SKM-1 treated with dmso at 0.1 percent for 144 hours (cell line): ENCODE measurements around the gene LGI4.

ENCODE experiments used
- DNase-seq: peaks from one replicate; lab custom pipeline; 2025; ENCODE audit not compliant: unreplicated experiment; lab: John Stamatoyannopoulos, UW

LGI4 gene

DNA sequence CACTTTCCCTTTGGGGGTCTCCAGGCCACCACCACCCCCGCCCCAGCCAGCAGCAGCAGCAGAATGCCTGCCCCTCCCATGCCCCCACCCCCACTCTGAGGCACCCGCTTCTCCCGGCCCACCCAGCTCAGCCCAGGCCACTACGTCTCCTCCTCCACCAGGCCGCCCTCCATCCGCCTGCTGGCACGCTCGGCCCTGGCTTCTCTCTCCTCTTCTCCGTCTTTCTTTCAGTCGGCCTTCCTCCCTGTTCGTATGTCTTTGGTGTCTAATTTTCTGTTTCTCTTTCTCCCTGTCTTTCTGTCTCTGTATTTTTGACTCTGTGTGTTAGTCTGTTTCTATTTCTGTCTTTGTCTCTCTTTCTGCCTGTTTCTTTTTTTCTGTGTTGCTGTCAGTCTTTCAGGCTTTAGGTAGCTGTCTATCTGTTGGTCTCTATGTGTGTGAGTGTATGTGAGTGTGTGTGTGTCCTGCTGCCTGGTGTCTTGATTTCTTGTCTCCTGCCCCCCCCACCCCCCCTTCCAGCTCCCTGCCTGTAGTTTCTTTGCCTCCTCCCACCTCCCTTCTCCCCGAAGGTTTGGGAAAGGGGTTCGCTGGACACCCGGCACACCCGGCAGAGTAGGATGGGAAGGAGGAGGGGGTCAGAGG is at the start of gene LGI4:
Gene LGI4, minus strand, starts transcription at position 459 of the 642 bp plus-strand sequence. Its CDS starts 379 bp downstream, at position 80.
- DNase-seq, result no peak

DNA sequence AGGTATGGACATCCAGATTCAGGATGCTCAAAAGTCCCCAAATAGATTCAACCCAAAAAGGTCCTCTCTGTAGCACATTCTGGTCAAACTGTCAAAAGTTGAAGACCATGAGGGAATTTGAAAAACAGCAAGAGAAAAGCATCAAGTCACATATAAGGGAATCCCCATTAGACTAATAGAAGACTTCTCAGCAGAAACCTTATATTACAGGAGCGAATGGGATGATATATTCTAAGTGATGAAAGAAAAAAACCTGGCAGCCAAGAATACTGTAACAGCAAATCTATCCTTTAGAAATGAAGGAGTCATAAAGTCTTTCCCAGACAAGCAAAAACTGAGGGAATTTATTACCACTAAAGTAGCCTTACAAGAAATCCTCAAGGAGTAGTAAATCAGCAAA is 49.4 kb upstream of the LGI4 start:
- DNase-seq, result no peak

DNA sequence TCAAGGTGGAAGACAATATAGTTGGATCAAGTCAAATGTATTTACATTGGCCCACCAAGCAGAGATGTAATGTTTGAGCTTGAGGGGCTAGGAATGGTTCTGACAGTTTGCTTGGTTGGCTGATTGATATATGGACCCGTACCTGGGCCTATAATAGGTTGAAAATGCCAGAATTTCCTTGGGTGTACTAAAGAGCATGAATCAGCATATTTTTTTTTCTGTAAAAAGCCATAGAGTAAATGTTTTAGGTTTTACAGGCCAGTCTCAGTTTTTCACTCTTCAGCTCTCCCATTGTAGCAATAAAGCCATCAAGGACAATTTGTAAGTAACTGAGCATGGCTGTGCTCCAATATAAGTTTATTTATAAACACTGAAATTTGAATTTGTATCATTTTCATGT is 46.5 kb upstream of the LGI4 start:
- no peak for DNase-seq

DNA sequence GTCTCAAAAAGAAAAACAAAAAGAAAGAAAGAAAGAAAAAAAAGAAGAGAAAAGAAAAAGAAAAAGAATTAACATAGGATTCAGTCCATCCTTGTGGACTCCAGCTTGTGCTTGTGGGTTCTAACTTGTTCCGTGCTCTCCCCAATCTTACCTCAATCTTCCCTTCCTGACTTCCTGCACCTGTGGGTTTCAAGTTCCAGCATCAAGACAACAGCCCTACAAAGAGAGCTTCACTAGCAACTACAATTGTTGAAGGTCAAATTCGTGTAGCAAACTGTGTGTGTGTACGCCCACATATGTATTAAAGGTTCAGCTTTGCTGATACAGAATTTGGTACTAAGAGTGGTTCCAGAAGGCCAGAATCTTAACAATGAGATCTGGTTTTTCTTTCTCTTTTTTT is 45.0 kb upstream of the LGI4 start:
- DNase-seq, result no peak

DNA sequence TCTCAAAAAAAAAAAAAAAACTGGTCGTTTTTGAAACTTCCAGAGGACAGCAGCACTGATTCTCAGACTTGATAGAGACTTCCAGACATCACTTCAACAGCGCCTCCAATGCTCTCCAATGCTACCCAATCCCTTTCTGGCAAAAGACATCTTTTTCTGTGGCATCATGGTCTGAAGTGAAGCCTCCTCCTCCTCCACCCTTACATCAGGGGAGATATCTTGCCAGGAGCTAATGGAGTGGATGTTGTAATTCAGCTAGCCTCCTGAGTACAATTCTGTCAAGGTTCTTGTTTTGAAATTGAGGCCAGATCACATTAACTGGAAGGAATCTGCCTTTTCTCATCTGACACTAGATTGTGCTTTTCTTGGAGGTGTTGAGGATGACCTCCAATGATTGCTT is 43.8 kb upstream of the LGI4 start:
- DNase-seq, result no peak

DNA sequence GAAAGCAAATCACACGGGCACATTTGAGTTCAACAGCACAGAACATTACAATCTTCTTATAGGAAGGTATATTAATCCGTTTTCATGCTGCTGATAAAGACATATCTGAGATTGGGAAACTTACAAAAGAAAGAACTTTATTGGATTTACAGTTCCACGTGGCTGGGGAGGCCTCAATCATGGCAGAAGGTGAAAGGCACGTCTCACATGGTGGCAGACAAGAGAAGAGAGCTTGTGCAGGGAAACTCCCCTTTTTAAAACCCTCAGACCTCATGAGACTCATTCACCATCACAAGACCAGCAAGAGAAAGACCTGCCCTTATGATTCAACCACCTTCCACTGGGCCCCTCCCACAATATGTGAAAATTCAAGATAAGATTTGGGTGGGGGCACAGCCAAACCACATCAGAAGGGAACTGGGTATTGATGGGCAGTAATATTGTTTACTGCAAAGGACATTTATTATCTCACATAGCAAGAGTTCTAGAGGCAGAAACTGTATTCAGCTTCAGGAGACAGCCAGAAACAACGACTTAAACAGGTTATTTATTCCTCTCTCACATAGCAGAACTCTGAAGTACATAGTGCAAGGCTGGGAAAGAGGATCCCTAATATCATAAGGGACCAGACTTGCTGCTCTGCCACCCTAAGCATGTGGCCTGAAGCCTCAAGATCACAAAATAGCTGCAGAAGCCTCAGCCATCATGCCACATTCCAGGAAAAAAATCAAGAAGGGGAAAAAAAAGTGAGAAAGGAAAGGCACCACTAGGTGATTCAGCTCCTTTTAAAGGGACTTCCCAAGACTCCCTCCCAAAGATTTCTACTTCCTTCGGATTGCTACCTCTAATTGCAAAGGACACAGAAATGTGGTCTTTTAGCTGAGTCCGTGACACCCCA is 42.8 kb upstream of the LGI4 start:
- DNase-seq, result no peak

DNA sequence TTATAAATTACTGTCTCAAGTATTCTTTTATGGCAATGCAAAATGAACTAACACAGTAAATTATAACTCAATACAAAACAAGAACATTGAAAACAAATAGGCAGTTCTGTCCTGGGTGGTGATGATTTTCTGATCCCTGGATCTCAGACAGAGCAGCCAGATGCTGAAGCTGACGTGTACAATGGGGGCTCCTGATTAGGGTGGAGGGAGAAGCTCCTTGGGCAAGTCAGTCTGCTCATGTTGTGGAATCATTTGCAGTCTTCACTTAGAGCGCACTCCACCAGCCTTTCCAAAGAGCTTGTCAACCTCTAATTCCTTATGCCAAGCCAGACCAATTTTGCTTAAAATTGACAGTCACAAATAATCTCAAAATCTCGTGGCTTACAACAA is 41.3 kb upstream of the LGI4 start:
- DNase-seq, result no peak

DNA sequence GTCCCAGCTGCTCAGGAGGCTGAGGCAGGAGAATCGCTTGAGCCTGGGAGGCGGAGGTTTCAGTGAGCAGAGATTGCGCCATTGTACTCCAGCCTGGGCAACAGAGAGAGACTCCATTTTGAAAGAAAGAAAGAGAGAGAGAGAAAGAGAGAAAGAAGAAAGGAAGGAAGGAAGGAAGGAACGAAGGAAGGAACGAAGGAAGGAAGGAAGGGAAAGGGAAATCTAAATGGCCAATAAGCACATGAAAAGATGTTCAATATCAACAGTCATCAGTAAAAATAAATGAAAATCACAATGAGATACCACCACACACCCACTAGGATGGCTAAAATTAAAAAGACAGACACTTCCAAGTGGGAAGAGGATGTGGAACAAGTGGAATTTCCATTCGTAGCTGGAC is 39.4 kb upstream of the LGI4 start:
- DNase-seq, result no peak

DNA sequence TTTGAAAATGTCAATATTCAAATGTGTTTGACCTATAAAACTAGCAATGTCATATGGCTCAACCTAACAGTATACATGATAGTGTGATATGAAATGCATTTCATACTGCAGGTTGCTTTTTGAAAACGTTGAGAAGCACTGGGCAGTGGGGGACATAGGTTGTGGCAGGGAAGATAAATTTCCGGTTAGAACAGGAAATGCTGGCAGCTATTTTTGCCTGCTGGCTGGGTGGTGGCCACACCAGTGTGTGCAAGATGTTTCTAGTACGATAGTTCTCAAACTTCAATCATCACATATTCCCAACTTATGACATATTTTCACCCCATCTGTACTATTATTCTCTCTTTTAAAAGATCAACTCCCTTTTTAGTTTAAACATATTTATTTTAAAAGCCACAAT is 36.9 kb upstream of the LGI4 start:
- no peak for DNase-seq

DNA sequence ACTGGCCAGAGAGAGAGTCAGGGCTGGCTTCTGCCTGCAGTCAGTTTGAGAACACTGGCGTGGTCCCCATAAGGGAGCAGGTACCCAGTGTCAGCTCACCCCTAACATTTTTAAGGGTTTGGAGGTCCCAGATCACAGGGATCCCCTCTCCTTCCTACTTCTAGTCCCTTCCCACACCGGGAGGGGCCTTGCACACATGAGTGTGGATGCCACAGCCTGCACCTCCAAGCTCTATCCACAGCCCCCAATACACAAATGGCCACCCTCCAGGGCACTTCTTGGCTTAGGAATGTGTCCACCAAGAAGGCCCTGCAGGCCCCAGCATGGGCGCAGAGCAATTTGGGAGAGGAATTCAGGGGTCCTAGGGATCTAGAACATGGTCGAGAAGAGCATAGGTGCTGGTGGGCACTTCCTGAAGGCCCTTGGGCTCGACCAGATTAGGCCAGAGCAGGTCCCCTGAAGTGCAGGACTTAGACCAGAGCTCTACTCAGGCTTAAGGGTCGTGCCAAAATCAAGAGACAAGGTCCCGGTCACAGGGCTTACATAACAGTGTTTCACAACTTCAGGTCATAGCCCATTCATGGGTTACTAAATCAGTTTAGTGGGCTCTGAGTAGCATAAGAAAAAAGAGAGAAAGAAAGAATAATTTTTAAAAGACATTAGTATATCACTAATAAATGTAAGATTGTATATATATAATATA is 35.7 kb upstream of the LGI4 start:
- DNase-seq, result peak; percentile 26

DNA sequence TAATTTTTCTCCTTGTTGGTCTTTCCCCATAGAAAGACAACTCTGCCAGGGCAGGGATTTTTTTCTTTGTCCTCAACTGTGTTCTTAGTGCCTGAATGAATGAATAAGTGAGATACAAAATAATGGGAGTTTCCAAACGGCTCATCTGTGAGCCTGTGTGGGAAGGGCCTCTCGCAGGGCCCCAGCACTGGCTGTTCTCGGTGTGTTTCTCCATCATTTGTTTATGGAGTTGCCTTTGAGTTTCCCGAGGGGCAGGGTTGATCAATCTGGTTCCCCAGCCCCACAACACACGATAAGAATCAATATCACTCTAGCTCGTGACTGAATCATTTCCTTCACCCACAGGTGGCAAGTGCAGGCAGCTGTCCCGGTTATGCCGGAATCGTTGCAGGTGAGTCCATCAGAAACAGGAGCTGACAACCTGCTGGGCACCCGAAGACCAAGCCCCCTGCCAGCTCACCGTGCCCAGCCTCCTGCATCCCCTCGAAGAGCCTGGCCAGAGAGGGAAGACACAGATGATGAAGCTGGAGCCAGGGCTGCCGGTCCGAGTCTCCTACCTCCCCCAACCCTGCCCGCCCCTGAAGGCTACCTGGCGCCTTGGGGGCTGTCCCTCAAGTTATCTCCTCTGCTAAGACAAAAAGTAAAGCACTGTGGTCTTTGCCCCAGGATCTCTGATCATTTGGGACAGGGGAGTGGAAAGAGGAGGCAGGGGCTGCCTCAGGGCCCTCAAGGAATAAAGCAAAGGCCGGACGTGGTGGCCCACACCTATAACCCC is 34.5 kb upstream of the LGI4 start:
- DNase-seq, result no peak

DNA sequence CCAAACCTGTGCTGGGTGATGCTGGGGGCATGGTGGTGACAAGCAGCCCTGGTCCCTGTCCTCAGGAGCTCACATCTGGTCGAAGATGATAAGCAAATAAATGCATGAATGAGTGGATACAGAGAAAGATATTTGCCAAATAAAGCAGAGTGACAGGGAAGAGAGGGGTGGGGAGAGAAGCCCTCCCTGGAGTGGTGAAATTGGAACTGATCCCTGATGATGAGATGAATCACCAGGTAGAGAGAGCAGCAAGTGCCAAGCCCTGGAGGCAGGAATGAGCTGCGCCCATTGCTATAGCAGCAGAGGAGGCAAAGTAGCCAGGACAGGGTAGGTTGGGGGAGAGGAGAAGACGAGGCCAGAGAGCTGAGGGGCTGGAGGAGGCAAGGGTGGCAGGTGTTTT is 33.3 kb upstream of the LGI4 start:
- DNase-seq, result no peak

DNA sequence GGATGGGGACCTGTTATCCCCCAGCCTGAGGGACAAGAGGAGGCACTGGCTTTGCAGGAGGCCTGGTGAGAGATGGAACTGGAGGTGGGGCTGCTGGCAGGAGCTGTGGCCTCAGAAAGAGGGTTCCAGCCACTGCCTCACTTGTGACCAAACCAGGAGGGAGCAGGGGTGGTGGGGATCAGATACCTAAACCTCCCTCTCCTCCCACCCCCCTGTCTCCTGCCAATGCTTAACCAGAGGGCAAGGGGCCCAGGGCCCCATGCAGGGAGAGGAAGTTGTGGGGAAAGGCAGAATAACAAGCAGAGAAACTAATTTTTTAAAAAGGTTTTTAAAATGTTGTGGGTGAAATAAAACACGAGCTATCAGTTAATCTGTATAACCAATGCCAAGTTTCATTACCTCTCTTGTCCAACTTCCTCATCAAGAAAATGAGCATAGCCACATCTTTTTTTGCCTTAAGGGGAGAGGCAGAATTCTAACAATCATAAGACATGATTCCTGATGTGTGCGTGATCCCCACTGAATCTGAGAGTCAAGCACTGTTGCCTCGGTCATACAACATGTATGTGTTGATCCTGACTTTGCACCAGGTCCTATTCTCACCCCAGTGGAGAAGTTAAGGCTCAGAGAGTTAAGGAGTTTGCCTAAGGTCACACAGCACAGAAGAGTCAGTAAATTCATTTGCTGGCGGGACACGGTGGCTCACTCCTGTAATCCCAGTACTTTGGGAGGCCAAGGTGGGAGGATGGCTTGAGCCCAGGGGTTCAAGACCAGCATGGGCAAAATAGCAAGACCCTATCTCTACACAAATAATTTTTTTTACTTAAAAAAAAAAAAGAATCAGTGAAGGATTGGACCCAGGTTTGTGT is 32.6 kb upstream of the LGI4 start:
- DNase-seq, result no peak

DNA sequence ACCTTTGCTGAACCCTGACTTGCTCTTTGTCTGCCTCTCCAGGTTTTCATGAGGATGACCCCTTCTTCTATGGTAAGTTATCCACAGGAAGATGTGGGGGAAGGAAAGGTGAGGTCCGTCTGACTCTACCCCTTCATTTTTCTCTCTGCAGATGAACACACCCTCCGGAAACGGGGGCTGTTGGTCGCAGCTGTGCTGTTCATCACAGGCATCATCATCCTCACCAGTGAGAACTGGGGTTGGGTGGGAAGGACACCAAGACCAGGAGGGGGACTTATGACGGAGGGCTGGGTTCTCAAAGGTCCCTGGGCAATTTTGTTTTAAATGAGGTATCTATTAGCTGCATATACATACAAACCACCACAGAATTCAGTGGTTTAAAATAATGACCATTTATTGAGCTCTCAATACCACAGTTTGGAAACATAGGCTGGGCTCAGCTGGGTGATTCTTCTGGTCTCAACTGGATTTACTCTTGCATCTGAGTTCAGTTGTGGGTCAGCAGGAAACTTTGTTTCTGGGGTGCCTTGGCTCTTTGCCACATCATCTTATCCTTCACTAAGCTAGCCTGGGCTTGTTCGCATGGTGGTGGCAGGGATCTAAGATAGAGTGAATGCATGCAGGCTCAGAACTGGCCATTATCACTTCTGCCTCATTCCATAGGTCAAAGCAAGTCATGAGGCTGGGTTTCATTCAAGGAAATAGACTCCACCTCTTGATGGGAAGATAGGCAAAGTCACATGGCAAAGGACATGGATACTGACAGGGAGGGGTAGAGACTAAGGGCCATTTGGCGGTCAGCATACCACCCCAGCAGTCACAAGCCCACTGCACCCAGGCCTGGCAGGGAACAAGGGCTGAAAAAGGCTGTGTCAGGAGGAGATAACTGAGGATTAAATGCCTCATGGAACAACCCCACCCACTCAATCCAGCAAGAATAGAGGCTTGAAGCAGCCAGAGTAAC is 31.5 kb upstream of the LGI4 start:
- no peak for DNase-seq

DNA sequence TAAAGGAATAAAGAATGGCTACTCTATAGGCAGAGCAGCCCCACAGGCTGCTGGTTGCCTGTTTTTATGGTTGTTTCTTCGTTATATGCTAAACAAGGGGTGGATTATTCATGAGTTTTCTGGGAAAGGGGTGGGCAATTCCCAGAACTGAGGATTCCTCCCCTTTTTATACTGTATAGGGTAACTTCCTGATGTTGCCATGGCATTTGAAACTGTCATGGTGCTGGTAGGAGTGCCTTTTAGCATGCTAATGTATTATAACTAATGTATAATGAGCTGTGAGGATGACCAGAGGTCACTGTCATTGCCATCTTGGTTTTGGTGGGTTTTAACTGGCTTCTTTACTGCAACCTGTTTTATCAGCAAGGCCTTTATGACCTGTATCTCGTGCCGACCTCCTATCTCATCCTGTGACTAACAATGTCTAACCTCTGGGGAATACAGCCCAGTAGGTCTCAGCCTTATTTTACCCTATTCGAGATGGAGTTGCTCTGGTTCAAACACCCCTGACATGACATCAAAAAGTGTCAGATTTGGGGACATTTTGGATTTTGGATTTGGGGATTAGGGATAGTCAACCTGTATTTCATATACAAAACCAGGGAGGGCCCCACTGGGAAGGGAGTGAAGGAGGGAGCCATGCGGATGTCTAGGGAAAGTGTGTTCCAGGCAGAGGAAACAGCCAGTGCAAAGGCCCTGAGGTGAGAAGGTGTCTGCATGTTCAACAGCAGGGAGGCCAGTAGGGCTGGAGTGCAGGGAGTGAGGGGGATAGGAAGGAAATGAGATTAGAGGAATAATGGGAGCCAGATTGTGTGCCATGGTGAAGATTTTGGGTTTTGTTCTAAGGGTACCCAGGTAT is 30.6 kb upstream of the LGI4 start:
- no peak for DNase-seq

DNA sequence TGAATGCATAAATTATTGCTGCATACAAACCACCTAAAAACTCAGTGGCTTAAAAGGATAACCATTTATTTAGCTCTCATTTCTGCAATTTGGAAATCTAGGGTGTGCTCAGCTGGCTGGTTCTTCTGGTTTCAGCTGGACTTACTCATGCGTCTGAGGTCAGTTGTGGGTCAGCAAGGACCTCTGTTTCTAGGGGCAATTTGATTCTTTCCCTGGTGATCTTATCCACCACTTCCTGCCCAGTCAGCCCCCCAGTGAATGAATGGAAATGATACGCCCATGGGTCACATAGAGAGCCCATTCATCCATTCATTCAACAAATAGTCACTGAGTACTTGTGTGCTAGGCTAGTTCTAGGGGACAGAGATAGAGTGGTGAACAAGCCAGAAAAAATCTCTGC is 29.6 kb upstream of the LGI4 start:
- DNase-seq, result no peak

DNA sequence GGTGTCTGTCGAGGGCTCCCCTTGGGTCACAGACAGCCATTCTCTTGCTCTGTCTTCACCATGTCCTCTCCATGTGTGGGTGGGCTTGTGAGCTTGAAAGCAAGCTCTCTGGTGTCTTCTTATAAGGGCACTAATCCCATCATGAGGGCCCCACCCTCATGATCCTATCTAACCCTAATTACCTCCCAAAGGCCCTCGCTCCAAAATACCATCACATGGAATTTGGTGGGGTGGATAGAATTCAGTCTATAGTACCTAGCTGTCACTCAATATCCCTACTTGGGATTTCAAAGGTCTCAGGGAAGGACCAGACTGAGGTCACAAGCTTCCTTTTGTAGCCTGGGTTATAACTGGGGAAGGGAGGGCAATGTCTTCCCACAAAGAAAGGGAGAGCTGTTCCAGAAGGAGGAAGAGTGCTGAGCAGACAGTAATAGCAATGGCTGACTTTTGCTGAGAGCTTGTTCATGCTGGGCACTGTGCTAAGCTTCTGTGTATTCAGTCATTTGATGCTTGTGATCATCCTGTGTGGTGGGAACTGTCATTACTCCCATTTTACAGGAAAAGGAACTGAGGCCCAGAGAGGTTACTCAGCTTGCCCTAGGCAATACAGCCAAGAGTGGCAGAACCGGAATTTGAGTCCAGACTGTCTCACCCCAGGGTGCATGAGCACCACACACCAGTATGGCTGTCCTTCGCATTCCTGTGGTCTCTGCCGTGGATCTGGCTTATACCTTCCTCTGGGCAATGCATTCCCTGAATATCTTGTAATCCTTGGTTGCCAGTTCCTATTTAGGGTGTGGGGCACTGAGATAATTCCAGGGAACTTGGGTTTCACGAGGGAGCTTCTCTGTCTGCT is 27.8 kb upstream of the LGI4 start:
- no peak for DNase-seq
